Glomerular visceral epithelial cell (primary cell): ENCODE results near the gene LYSMD3.

ENCODE experiments used
- DNase-seq: peaks from one replicate; pipeline ENCODE4 v3.0.0-alpha.2; 2016; ENCODE audit errors: extremely low spot score

LYSMD3 gene

DNA sequence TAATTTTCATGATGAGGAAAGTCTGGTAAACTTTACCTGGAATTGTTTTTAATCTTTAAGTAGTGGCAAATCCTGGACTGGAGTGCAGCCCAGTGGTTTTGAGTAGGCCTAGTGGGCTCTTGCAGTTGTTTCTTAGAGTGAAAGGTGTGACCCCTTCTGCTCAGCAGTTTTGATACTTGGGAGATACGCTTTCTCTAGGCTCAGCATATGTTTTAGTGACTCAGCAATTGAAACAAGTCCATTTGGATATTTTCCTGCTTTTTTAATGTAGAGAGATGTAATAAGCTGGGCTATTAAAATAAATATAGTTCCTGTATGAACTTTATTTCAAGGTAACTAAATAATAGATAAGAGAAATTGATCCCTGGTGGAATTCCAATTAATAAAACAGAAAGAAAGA is 48.7 kb downstream of the LYSMD3 start:
- DNase-seq, result no peak

DNA sequence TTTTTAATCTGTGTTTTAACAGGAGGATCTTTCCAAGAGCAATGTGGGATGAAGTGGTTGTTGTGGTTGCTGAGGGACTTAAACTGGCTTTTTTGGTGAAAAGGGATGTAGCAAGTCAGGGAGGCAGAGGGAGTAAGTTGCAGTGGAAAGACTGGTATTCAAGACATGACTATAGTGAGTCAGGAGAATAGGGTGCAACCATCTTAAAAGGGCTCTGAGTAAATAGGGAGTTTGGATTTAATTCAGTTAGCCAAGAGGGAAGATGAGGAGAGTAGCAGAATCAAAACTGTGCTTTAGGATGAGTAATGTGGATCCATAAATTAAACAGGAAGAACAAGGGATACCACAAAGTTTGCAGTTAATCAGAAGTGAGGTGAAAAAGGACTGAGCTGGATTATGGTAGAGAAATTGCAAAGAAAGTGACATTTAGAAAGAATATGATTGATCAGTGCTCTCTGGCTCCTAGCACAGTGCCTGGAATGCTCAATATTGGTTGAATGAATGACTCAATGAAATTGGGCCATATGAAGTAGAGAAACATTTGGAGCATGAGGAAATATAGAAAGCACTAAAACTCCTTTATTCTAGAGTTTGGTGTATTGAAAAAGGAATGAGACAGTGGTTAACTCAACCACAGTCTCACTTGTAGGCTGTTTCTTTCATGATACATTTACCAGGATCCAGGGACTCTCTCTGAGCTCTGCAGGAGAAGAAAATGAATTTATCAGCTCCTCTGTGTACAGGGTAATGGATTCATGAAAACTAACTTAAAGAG is 49.6 kb downstream of the LYSMD3 start:
- DNase-seq, result no peak

DNA sequence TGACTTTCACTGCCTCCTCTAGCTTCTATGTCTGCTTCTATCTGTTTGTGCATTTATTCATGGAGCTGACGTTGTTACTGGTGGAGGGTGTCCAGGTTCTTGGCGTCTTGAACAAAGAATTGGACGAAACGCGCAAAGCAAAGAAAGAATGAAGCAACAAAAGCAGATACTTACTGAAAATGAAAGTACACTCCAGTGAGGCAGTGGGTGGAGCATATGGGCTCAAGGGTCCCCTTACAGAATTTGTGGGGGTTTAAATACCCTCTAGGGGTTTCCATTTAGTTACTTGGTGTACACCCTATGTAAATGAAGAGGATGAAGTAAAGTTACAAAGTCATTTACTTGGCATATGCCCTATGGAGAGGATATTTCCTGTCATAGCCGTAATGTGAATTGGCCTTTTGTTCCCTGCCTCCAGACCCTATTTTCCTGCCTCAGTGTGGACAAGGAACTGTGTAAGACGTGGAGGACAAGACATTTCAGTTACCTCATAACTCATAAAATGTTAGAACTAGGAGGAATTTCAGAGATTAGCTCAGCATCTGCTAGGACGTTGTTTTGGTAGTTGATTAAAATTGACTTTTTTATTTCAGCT is 51.7 kb downstream of the LYSMD3 start:
- DNase-seq, result no peak

DNA sequence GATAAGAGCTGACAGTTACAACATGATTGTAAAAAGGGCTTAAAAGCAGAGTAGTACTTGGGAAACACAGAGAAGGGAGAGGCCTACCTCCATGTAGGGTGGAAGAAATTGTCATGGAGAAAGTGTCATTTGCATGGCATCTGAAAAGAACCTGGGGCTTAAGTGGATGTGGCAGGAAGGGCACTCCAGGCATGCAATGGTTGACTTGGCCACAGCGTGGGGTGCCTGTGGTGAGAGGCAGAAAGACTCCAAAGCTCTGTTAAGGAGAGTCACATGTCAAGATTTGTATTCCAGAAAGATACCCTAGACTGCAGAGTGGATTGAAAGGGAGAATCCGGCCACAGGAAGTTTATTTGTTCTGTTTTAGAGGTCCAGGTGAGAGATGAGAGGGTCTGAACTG is 52.3 kb downstream of the LYSMD3 start:
- DNase-seq, result no peak

DNA sequence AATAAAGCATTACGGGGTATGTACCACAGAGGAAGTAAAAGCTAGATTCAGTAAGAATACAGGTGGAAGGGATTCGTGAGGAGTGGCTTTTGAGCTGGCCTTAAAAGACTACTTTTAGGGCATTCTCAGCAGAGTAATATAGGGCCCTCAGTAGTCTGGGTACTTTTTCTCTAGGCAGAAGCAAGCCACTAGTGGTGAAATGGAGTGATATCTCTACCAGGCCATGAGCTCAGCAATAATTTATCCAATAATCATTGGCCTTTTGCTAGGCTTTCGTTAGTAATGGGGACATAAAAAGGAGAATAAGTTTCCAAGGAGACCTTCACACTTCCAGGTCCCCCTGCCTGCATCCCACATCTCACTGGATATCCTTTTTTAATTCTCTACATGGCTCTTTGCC is 53.0 kb downstream of the LYSMD3 start:
- DNase-seq, result no peak

DNA sequence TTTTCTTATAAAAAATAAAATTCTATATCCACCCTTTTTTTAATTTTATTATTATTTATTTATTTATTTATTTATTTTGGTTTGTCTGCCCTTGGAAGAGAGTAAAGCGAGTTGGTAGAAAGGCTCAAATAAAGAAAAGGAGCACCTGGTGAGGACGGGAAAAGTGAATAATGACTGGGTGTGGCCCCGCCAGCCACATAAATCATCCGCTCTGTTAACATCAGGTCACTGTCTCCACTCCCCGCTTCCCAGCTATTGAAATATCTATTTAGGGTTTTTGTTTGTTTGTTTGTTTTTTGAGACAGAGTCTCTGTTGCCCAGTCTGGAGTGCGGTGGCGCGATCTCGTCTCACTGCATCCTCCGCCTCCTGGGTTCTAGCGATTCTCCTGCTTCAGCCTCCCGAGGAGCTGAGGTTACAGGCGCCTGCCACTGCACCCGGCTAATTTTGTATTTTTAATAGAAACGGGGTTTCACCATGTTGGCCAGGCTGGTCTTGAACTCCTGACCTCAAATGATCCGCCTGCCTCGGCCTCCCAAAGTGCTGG is 53.9 kb downstream of the LYSMD3 start:
- DNase-seq, result no peak

DNA sequence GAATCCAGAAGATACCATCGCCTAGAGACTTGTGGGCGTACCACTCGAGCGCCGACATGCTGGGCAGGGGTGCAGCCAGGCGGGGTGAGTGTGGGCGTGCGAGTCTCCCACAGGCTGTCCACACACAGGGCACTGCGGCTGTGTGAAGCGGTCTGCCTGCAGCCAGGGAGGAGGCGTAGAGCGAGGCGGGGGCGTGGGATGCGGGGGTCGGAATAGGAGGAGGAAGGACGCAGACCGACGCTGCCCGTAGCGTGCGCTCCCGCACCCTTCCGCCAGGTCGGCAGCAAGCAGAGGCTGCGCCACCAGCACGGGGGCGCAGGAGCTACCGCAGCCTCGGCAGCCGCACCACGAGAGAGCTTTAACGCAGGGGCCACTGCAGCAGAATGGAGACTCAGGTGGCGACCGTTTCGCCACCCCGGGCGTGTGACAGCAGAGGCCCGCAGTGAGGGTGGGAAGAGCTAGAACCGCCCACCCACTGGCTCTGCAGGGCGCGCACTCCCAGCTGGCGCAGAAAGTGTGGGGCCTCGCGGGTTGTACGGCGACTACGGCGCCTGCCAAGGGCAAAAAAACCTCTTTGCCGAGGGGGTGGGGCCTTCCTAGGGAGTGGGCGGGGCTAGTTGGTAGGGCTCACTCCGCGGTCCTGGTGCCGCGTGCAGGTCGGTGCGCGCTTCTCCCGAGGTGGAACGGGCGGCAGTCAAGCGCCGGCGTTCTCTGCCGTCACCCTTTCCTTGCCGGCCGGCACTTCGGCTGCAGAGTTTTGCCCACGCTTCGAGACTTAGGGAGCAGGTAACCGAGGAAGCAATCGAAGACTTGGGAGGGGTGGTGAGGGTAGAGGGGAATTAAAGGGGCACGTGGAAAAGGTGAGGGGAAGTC is 54.9 kb downstream of the LYSMD3 start, which contains the start of the genes MBLAC2 and POLR3G:
Gene MBLAC2 (minus strand): TSS at position 537 of the 873 bp plus-strand sequence. CDS start 479 bp downstream, at position 58.
Gene POLR3G (plus strand): TSS at position 630 of the 873 bp plus-strand sequence. CDS start 10,704 bp downstream, outside the sequence.
- DNase-seq, result peak; percentile 96

DNA sequence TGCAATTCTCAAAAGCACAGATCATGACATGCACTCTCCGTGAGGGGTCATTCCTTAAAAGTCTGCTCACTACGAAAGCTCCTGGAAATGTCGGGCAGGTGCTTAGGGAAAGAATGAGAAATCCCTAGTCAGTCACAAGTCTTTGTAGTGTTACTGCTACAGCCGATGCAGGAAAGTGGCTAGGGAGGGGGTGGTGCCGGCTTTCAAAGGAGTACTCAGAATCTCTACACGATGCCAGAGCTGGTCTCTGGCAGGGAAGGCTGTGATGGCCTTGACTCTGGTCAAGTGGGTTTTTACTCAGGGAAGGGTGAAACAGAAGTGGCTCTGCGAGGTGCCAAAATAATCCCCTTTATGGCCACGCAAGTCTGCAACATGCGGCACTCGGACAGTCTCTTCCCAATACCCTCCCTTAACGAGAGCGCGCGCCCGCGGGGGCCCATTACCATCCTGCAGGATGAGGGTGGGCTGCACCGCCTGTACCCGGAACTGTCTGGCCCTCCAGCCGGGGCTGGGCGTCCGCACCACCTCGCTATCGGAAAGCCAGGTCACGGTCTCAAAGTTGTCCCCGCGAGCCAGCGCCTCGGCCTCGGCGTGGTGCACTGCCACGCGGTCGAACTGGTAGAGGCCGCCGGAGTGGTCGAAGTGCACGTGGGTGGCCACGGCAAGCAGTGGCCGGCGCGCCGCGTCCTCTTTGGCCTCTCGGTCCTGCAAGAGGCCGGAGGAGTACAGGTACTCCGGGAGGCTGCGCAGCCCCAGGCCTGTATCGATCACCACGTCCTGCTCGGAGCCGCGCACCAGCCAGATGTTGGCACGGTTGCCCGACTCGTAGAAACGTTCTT is 55.8 kb downstream of the LYSMD3 start:
- DNase-seq, result peak; percentile 38

DNA sequence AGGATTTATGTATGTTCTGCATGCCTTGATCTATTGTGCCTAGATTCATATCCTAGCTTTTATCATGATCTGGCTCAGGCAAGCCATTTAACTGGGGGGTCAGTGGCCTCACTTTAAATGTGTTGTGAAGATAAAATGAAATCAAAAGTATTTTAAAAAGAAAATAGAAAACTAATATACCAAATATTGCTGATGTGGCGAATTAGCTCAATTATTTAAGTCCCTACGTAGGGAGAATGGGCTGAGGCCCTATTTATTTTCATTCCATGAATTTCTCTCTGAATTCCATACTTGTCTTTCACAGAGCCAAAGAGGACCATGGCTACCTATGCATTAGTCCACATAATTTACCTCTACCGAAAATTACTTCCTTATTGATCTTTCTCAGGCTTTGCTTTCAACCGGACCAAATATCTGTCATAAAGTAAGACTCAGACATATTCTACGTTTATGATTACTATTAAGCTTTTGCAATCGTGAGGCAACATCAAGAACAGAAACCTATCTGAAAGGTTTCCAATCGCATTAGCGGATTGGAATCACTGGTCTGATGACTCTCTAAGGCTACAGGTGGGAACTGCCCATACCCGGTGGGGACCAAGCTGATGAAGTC is 56.5 kb downstream of the LYSMD3 start:
- no peak for DNase-seq
